Measurements from ENCODE around the gene CDA.

- TF ChIP-seq CTCF (IDR thresholded peaks at IDR 0.05): no peak
- no peak for TF ChIP-seq POLR2A (IDR thresholded peaks at IDR 0.05)
Measured at GRCh38 chr1:20663969-20664715, 75.2 kb downstream of the CDA start.

Measured in adrenal gland (tissue), 5 donors.